ENCODE measurements around the gene TRNT1. TPM values are rescaled to one million over a fixed set of nuclear protein-coding genes. Genes with fewer than 3 reads are reported as not detected.

The TRNT1 gene
- total RNA-seq, 1 donor from 2014 or later, result 12.1 TPM

- H3K4me1 Mint-ChIP-seq (ENCODE audit: unreplicated experiment), result peaks cover 9% of the 10 kb centered on the region
- no peak overlapping the region for H3K4me3 Mint-ChIP-seq (ENCODE audit: unreplicated experiment)
- peaks cover 1% of the 10 kb centered on the region for H3K27me3 Mint-ChIP-seq (ENCODE audit: unreplicated experiment)
- H3K9me3 Mint-ChIP-seq (ENCODE audit: unreplicated experiment), result peaks cover 4% of the 10 kb centered on the region
- no peak for DNase-seq (ENCODE audit: low spot score)
- no peaks in the 10 kb centered on the region for H3K36me3 Mint-ChIP-seq (ENCODE audit: low read depth, unreplicated experiment)
- no peak overlapping the region for H3K27ac Mint-ChIP-seq (ENCODE audit: unreplicated experiment)
- TF ChIP-seq, protein P1, sequence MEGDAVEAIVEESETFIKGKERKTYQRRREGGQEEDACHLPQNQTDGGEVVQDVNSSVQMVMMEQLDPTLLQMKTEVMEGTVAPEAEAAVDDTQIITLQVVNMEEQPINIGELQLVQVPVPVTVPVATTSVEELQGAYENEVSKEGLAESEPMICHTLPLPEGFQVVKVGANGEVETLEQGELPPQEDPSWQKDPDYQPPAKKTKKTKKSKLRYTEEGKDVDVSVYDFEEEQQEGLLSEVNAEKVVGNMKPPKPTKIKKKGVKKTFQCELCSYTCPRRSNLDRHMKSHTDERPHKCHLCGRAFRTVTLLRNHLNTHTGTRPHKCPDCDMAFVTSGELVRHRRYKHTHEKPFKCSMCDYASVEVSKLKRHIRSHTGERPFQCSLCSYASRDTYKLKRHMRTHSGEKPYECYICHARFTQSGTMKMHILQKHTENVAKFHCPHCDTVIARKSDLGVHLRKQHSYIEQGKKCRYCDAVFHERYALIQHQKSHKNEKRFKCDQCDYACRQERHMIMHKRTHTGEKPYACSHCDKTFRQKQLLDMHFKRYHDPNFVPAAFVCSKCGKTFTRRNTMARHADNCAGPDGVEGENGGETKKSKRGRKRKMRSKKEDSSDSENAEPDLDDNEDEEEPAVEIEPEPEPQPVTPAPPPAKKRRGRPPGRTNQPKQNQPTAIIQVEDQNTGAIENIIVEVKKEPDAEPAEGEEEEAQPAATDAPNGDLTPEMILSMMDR (IDR thresholded peaks at IDR 0.05; ENCODE audit: unreplicated experiment), result no peak
Measured at GRCh38 chr3:3180456-3180855, 53.7 kb downstream of the TRNT1 start.

GRCh38 chr3:3184876-3185275 lies 58.1 kb downstream of the TRNT1 start:
- Mint-ChIP-seq H3K4me1 (ENCODE audit: unreplicated experiment) (no peaks in the 10 kb centered on the region), H3K9me3 (ENCODE audit: unreplicated experiment) (peaks cover 13% of the 10 kb centered on the region), H3K4me3 (ENCODE audit: unreplicated experiment) (no peak overlapping the region), H3K27me3 (ENCODE audit: unreplicated experiment) (peaks cover 1% of the 10 kb centered on the region), H3K36me3 (ENCODE audit: low read depth, unreplicated experiment) (no peaks in the 10 kb centered on the region), H3K27ac (ENCODE audit: unreplicated experiment) (no peak overlapping the region)
- TF ChIP-seq, protein P1 (IDR thresholded peaks at IDR 0.05; ENCODE audit: unreplicated experiment), result no peak
- DNase-seq (ENCODE audit: low spot score), result no peak

DNA sequence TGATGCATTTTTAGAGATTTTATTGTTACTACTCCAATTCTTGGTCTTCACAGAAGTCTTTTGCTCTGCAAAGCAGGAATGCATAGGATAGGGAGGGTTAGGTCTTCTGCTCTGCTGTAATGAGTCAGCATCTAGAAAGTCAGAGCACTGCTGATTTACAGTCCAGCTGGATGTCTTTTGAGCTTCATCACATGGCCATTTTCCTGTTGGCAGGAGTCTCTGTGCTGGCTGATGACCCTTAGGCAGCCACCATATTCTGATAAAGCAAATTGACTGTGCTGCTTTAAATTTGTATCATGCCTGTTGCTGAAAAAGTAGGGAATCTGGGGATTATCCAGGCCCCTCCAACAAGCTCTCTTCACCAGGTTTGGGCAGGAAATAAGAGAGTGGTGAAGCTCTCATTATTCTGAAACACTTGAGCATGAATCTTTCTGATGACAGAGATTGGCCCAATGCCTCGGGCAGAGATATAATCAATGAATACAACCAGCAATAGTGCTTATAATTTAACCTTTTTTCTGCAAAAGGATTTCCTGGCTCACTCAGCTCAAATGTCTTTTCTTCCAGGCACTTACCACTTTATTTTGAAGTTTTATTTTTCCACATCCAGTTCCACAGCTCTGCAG lies 62.5 kb downstream of the TRNT1 start:
- Mint-ChIP-seq H3K4me3 (ENCODE audit: unreplicated experiment) (no peak overlapping the region), H3K27me3 (ENCODE audit: unreplicated experiment) (no peaks in the 10 kb centered on the region), H3K4me1 (ENCODE audit: unreplicated experiment) (no peaks in the 10 kb centered on the region), H3K27ac (ENCODE audit: unreplicated experiment) (no peak overlapping the region), H3K9me3 (ENCODE audit: unreplicated experiment) (peaks cover 11% of the 10 kb centered on the region), H3K36me3 (ENCODE audit: low read depth, unreplicated experiment) (no peaks in the 10 kb centered on the region)
- TF ChIP-seq, protein P1 (IDR thresholded peaks at IDR 0.05; ENCODE audit: unreplicated experiment), result no peak
- no peak for DNase-seq (ENCODE audit: low spot score)

DNA sequence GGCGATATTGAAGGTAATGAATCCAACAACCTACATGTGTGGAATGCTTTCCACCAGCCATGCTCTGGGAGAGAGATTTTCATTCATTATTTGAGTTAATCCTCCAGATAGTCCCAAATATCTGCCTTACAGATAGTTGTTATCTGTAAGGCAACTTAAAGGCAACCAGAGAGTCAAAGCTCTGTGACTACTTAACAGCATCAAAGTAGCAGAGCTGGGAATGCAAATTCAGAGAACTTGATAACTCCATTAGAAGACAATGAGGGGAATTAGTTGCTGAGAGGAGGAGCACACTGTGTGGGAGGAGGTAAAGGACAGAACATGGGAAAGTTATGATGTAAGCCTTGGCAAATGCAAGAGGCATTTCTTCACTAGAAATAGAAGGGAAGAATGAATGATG lies 63.2 kb downstream of the TRNT1 start:
- Mint-ChIP-seq H3K27me3 (ENCODE audit: unreplicated experiment) (no peaks in the 10 kb centered on the region), H3K4me3 (ENCODE audit: unreplicated experiment) (peak overlapping the region; percentile 15), H3K4me1 (ENCODE audit: unreplicated experiment) (no peaks in the 10 kb centered on the region), H3K27ac (ENCODE audit: unreplicated experiment) (no peak overlapping the region), H3K36me3 (ENCODE audit: low read depth, unreplicated experiment) (no peaks in the 10 kb centered on the region), H3K9me3 (ENCODE audit: unreplicated experiment) (peaks cover 11% of the 10 kb centered on the region)
- no peak for DNase-seq (ENCODE audit: low spot score)
- TF ChIP-seq, protein P1 (IDR thresholded peaks at IDR 0.05; ENCODE audit: unreplicated experiment), result no peak

GRCh38 chr3:3191675-3192285 lies 65.0 kb downstream of the TRNT1 start:
- no peak for DNase-seq (ENCODE audit: low spot score)
- H3K27ac Mint-ChIP-seq (ENCODE audit: unreplicated experiment), result no peak overlapping the region
- H3K36me3 Mint-ChIP-seq (ENCODE audit: low read depth, unreplicated experiment), result no peaks in the 10 kb centered on the region
- no peaks in the 10 kb centered on the region for H3K4me1 Mint-ChIP-seq (ENCODE audit: unreplicated experiment)
- no peaks in the 10 kb centered on the region for H3K27me3 Mint-ChIP-seq (ENCODE audit: unreplicated experiment)
- TF ChIP-seq, protein P1 (IDR thresholded peaks at IDR 0.05; ENCODE audit: unreplicated experiment), result no peak
- H3K4me3 Mint-ChIP-seq (ENCODE audit: unreplicated experiment), result no peak overlapping the region
- H3K9me3 Mint-ChIP-seq (ENCODE audit: unreplicated experiment), result peaks cover 11% of the 10 kb centered on the region
